HepG2 (cell line): ENCODE data around the gene DENND4B. TPM values are rescaled to one million over a fixed set of nuclear protein-coding genes. Genes with fewer than 3 reads are reported as not detected.

ENCODE experiments used
- ATAC-seq: fragments of 200-7000 bp; cut with Tn5 transposase; 3 replicates; pipeline ENCODE4 v1.9.1; 2020; ENCODE audit warnings: mild to moderate bottlenecking, moderate library complexity
- BruUV-seq: library from RNA; stranded (reverse); fragments of 400-500 nt; replicated peaks from 2 replicates; lab custom pipeline; 2021; lab: Mats Ljungman, UMichigan
- CTCF ChIA-PET: fragments of 300-600 bp; formaldehyde crosslinking; extraction: SDS; loops from one replicate; lab custom pipeline; 2021; ENCODE audit warnings: low total read pairs, inconsistent platforms, low intra/inter-chr PET ratio; lab: Yijun Ruan, JAX
- POLR2A ChIA-PET: fragments of 350-600 bp; sonication (Branson Sonifier 250); formaldehyde crosslinking; loops from one replicate; lab custom pipeline; 2020; ENCODE audit warnings: antibody characterized with exemption, inconsistent platforms; lab: Yijun Ruan, JAX
- DNase-seq: peaks from one replicate; pipeline ENCODE4 v3.0.0-alpha.2; 2015; ENCODE audit warnings: low spot score
- FAIRE-seq: peaks from 3 replicates; lab custom pipeline; 2011; peaks lifted over from hg19 to GRCh38; lab: Jason Lieb, UNC
- H2AFZ ChIP-seq: one replicate; pipeline ENCODE4 v1.6.1; 2011; ENCODE audit warnings: low read length, inconsistent platforms
- H3K27ac ChIP-seq: fragments of 300-600 bp; 3 replicates; pipeline ENCODE4 v1.8.0; 2011; ENCODE audit warnings: mixed run types, mild to moderate bottlenecking, mixed read lengths, low read length, inconsistent platforms; ENCODE audit not compliant: insufficient read depth; ENCODE audit errors: extremely low read length
- H3K27me3 ChIP-seq, 2 experiments: fragments of 200-600 bp in 1 of 2; 2 replicates in 1 of 2; 3 replicates in 1 of 2; pipeline versions ENCODE4 v1.6.0 to v1.8.0; 2011; ENCODE audit warnings: low read length in 2 of 2, mild to moderate bottlenecking in 2 of 2, moderate library complexity in 2 of 2, inconsistent platforms in 1 of 2; ENCODE audit not compliant: insufficient read depth in 2 of 2, control insufficient read depth in 1 of 2
- H3K36me3 ChIP-seq, 2 experiments: fragments of 200-600 bp in 1 of 2; replicated peaks in 1 of 2; 2 replicates in 1 of 2; 3 replicates in 1 of 2; pipeline versions ENCODE4 v1.5.1 to v1.8.0; 2011; ENCODE audit warnings: low read length in 2 of 2, inconsistent platforms in 1 of 2; ENCODE audit not compliant: insufficient read depth in 2 of 2, control insufficient read depth in 1 of 2
- H3K4me1 ChIP-seq: 2 replicates; pipeline ENCODE4 v1.5.1; 2012; ENCODE audit warnings: low read length, inconsistent platforms; ENCODE audit not compliant: insufficient read depth
- H3K4me2 ChIP-seq: 2 replicates; pipeline ENCODE4 v1.6.0; 2011; ENCODE audit warnings: low read depth, low read length, inconsistent platforms
- H3K4me3 ChIP-seq, 3 experiments: fragments of 200-600 bp in 1 of 3; sonication (generic), shearing (Covaris generic) in 1 of 3; replicated peaks in 1 of 3; 2 replicates each; pipeline ENCODE4 v1.5.1; 2011 to 2016; ENCODE audit warnings: low read length in 3 of 3, inconsistent platforms in 2 of 3, low read depth in 2 of 3, mild to moderate bottlenecking in 2 of 3, control low read depth in 1 of 3, mixed read lengths in 1 of 3; ENCODE audit not compliant: insufficient read depth in 1 of 3
- H3K79me2 ChIP-seq: one replicate; pipeline ENCODE4 v1.6.1; 2011; ENCODE audit warnings: low read length, inconsistent platforms; ENCODE audit not compliant: insufficient read depth
- H3K9ac ChIP-seq: 2 replicates; pipeline ENCODE4 v1.6.0; 2011; ENCODE audit warnings: mild to moderate bottlenecking, low read depth, low read length, inconsistent platforms; ENCODE audit not compliant: insufficient read depth
- H3K9me3 ChIP-seq: 2 replicates; pipeline ENCODE4 v1.5.1; 2012; ENCODE audit warnings: mild to moderate bottlenecking, low read length
- H4K20me1 ChIP-seq: 2 replicates; pipeline ENCODE4 v1.6.0; 2011; ENCODE audit warnings: inconsistent platforms, mild to moderate bottlenecking, low read length, moderate library complexity; ENCODE audit not compliant: insufficient read depth
- ETS1 ChIP-seq: sonication (generic); formaldehyde crosslinking; IDR thresholded peaks from 2 replicates; pipeline ENCODE4 v1.4.0; 2020; ENCODE audit warnings: missing genetic modification reagents
- FLYWCH1 ChIP-seq: sonication (generic); formaldehyde crosslinking; IDR thresholded peaks from 2 replicates; pipeline ENCODE4 v1.8.1; 2023; ENCODE audit warnings: mild to moderate bottlenecking, missing genetic modification reagents
- KLF15 ChIP-seq: sonication (generic); formaldehyde crosslinking; IDR thresholded peaks from 2 replicates; pipeline ENCODE4 v1.8.1; 2023; ENCODE audit warnings: borderline replicate concordance, mild to moderate bottlenecking, inconsistent platforms, missing genetic modification reagents, mixed read lengths
- REPIN1 ChIP-seq: sonication (generic); formaldehyde crosslinking; IDR thresholded peaks from 2 replicates; pipeline ENCODE4 v1.8.0; 2022; ENCODE audit warnings: missing genetic modification reagents, low read depth, mild to moderate bottlenecking, borderline replicate concordance
- SALL1 ChIP-seq: sonication (generic); formaldehyde crosslinking; IDR thresholded peaks from 2 replicates; pipeline ENCODE4 v1.8.0; 2022; ENCODE audit warnings: mild to moderate bottlenecking, missing genetic modification reagents
- SRSF4 ChIP-seq: fragments of 200-400 bp; formaldehyde crosslinking; IDR thresholded peaks from one replicate; pipeline ENCODE4 v1.6.1; 2018; ENCODE audit warnings: mild to moderate bottlenecking, low read depth, low read length, moderate library complexity; ENCODE audit not compliant: poor library complexity, severe bottlenecking
- USF2 ChIP-seq, 2 experiments: sonication (generic) in 1 of 2; formaldehyde crosslinking in 1 of 2; IDR thresholded peaks; 2 replicates each; pipeline versions ENCODE4 v1.5.1 to v1.6.1; 2011 to 2020; ENCODE audit warnings: borderline replicate concordance in 1 of 2, low read depth in 1 of 2, low read length in 1 of 2, mild to moderate bottlenecking in 1 of 2, missing genetic modification reagents in 1 of 2, moderate library complexity in 1 of 2
- ZBTB39 ChIP-seq: sonication (generic); formaldehyde crosslinking; IDR thresholded peaks from 2 replicates; pipeline ENCODE4 v1.5.0; 2020; ENCODE audit warnings: missing genetic modification reagents
- ZFP91 ChIP-seq: sonication (generic); formaldehyde crosslinking; IDR thresholded peaks from 2 replicates; pipeline ENCODE4 v1.9.0; 2022; ENCODE audit warnings: missing genetic modification reagents, mild to moderate bottlenecking, borderline replicate concordance
- ZNF317 ChIP-seq: sonication (generic); formaldehyde crosslinking; IDR thresholded peaks from 2 replicates; pipeline ENCODE4 v1.5.0; 2020; ENCODE audit warnings: mild to moderate bottlenecking, missing genetic modification reagents
- ZNF383 ChIP-seq: sonication (generic); formaldehyde crosslinking; IDR thresholded peaks from 2 replicates; pipeline ENCODE4 v1.4.0; 2020; ENCODE audit warnings: missing genetic modification reagents, mild to moderate bottlenecking, borderline replicate concordance
- ZNF619 ChIP-seq: sonication (generic); formaldehyde crosslinking; IDR thresholded peaks from 2 replicates; pipeline ENCODE4 v1.4.0; 2020; ENCODE audit warnings: mild to moderate bottlenecking, missing genetic modification reagents
- ZNF724P ChIP-seq: sonication (generic); formaldehyde crosslinking; IDR thresholded peaks from 2 replicates; pipeline ENCODE4 v1.8.0; 2022; ENCODE audit warnings: missing genetic modification reagents, borderline replicate concordance
- WGBS: methylation state at CpG from one replicate; pipeline ENCODE4 v1.1.6; 2017; ENCODE audit warnings: low lambda C conversion rate; 5-methylcytosine and 5-hydroxymethylcytosine counted together
- in situ Hi-C: cut with HindIII; loops from 2 replicates; pipeline ENCODE4 v1.10.0; 2017; ENCODE audit warnings: low pct_unique_long_range_greater_than_20kb; ENCODE audit not compliant: extremely low pct_ligation_motif_present
- intact Hi-C: fragments of 100-400 bp; cut with micrococcal nuclease; formaldehyde crosslinking; loops from one replicate; pipeline ENCODE4 v1.10.0; 2022; ENCODE audit not compliant: unreplicated experiment
- polyA plus RNA-seq, 8 experiments: library from polyadenylated mRNA; depleted of rRNA in 3 of 8; stranded (reverse) in 7 of 8; unstranded in 1 of 8; fragments of >200 nt; fragmentation: Illumina TruSeq in 4 of 8; extraction: Trizol in 4 of 8; gene quantifications; 2 replicates each; pipeline versions ENCODE4 v1.2.1 to v1.2.3, GENCODE V29; 2011 to 2016; ENCODE audit warnings: low read depth in 4 of 8, missing spikeins in 1 of 8, mixed read lengths in 1 of 8; ENCODE audit not compliant: insufficient read depth in 1 of 8
- total RNA-seq, 5 experiments: library from RNA; depleted of rRNA; stranded (reverse); fragments of >200 nt; fragmentation: Illumina TruSeq; extraction: Trizol; gene quantifications; 2 replicates each; pipeline ENCODE4 v1.2.3, GENCODE V29; 2016; ENCODE audit warnings: low read depth in 1 of 5

DENND4B gene
- total and polyA plus RNA-seq, 2 of the 13 experiments (the other 11 are each of a cell fraction or from before 2014, with no cell fraction given): 15.1 to 20.3 TPM

GRCh38 chr1:153922076-153922971 is 24.2 kb downstream of the DENND4B start (continued):
- TF ChIP-seq ZNF724P (CRISPR knock-in tag) (no peak), ETS1 (CRISPR knock-in tag) (no peak), ZBTB39 (no peak), KLF15 (no peak)

GRCh38 chr1:153921803-153922075 is 24.8 kb downstream of the DENND4B start:
- ATAC-seq: no peak
- DNase-seq: no peak
- BruUV-seq: TSS peak; percentile 53
- peak overlapping the region; percentile 83 for H3K27ac ChIP-seq
- TF ChIP-seq SRSF4: no peak
- TF ChIP-seq REPIN1: 0 out of 2 replicates have a peak, but pooled peaks have one; percentile 20
- no peak for TF ChIP-seq ZNF383 (CRISPR knock-in tag)
- 0 out of 2 replicates have a peak, but pooled peaks have one; percentile 15 for TF ChIP-seq SALL1
- no peak for TF ChIP-seq ZNF317 (CRISPR knock-in tag)
- no peak for TF ChIP-seq FLYWCH1 (CRISPR knock-in tag)
- TF ChIP-seq USF2 (IDR thresholded peaks at IDR 0.05; ENCODE audit: low read depth, low read length): peak; percentile 10; the same call in 1 of the 2 replicates
- no peak for TF ChIP-seq USF2 (CRISPR knock-in tag; IDR thresholded peaks at IDR 0.05; ENCODE audit: borderline replicate concordance)
- TF ChIP-seq ZFP91 (CRISPR knock-in tag): no peak
- TF ChIP-seq ZNF619 (CRISPR knock-in tag): 0 out of 2 replicates have a peak, but pooled peaks have one; percentile 51
- peaks cover 0 to 3% of the 10 kb centered on the region in 2 experiments; a peak in 2 of 5 replicates for H3K36me3 ChIP-seq
- no peak for FAIRE-seq
- H3K9me3 ChIP-seq: no peaks in the 10 kb centered on the region
- H3K79me2 ChIP-seq: peaks cover 45% of the 10 kb centered on the region
- H3K4me1 ChIP-seq: peaks cover 37% of the 10 kb centered on the region
- 6% methylated on average over 10 of the region's 10 CpGs for WGBS
- H3K9ac ChIP-seq: peak overlapping the region; percentile 84
- intact Hi-C loops (loop anchor here (5.0 kb wide), 1 partner anchor 36 kb away; the partner anchor contains the start of gene CRTC2), in situ Hi-C loops (no loop called here)
- no peak overlapping the region for H2AFZ ChIP-seq
- H3K27me3 ChIP-seq: no peaks in the 10 kb centered on the region; a peak in 2 of 5 replicates
- POLR2A ChIA-PET: interaction anchor here (1.0 to 3.5 kb wide), 3 partner anchors 45 to 56 kb away, joined by 3 to 28 read pairs (median 17); partner anchors contain the start of genes CREB3L4 and JTB
- peaks cover 26% of the 10 kb centered on the region for H4K20me1 ChIP-seq
- H3K4me2 ChIP-seq: peak overlapping the region; percentile 90
- peak overlapping the region; percentile 74 to 80 (median 79) for H3K4me3 ChIP-seq
- CTCF ChIA-PET: no interaction called here
